Endothelial cell of umbilical vein (primary cell): ENCODE measurements around the gene METTL24.

Experiments used
- EZH2 ChIP-seq: IDR thresholded peaks from 2 replicates; pipeline ENCODE4 v1.6.1; 2012; ENCODE audit warnings: borderline replicate concordance, low read depth, mild to moderate bottlenecking, moderate library complexity, low read length, inconsistent platforms; ENCODE audit not compliant: severe bottlenecking
- MAX ChIP-seq: IDR thresholded peaks from 2 replicates; pipeline ENCODE4 v1.6.1; 2011; ENCODE audit not compliant: insufficient read depth, insufficient read length
- POLR2A ChIP-seq: IDR thresholded peaks from 2 replicates; pipeline ENCODE4 v1.6.1; 2012; ENCODE audit warnings: low read depth, mild to moderate bottlenecking, control low read depth, low read length
- POLR2AphosphoS5 ChIP-seq: IDR thresholded peaks from 2 replicates; pipeline ENCODE4 v1.6.1; 2012; ENCODE audit warnings: low read depth, mild to moderate bottlenecking, control low read depth, low read length, moderate library complexity; ENCODE audit not compliant: insufficient read depth
- TF ChIP-seq, protein P1 (sequence below), 2 donors: IDR thresholded peaks; 1 replicate in 1 of 2; 2 replicates in 1 of 2; pipeline ENCODE4 v1.5.1; 2011; ENCODE audit warnings: low read length in 2 of 2, mild to moderate bottlenecking in 2 of 2, moderate library complexity in 2 of 2, control low read depth in 1 of 2, inconsistent platforms in 1 of 2, low read depth in 1 of 2; ENCODE audit not compliant: insufficient read depth in 1 of 2; ENCODE audit errors: extremely low read depth in 1 of 2

- TF ChIP-seq, protein P1, sequence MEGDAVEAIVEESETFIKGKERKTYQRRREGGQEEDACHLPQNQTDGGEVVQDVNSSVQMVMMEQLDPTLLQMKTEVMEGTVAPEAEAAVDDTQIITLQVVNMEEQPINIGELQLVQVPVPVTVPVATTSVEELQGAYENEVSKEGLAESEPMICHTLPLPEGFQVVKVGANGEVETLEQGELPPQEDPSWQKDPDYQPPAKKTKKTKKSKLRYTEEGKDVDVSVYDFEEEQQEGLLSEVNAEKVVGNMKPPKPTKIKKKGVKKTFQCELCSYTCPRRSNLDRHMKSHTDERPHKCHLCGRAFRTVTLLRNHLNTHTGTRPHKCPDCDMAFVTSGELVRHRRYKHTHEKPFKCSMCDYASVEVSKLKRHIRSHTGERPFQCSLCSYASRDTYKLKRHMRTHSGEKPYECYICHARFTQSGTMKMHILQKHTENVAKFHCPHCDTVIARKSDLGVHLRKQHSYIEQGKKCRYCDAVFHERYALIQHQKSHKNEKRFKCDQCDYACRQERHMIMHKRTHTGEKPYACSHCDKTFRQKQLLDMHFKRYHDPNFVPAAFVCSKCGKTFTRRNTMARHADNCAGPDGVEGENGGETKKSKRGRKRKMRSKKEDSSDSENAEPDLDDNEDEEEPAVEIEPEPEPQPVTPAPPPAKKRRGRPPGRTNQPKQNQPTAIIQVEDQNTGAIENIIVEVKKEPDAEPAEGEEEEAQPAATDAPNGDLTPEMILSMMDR (IDR thresholded peaks at IDR 0.05; ENCODE audit: extremely low read depth in 1 of 2, insufficient read depth in 1 of 2, low read depth in 1 of 2, low read length in 2 of 2): no peak
- TF ChIP-seq POLR2A: no peak
- no peak for TF ChIP-seq MAX
- no peak for TF ChIP-seq POLR2AphosphoS5
- TF ChIP-seq EZH2: no peak
Measured at GRCh38 chr6:110250838-110251237, 107.3 kb downstream of the METTL24 start.
